Measurements from ENCODE around the gene TNFRSF18. TPM values are rescaled to one million over a fixed set of nuclear protein-coding genes. Genes with fewer than 3 reads are reported as not detected.
A peak's percentile ranks its signal among the peaks of the same experiment; 100 is the strongest.

Gene TNFRSF18
- total and polyA plus RNA-seq, 8 donors, result 0.37 to 11.9 (median 2.6) TPM; not detected in 4

- H3K9me3 ChIP-seq, result no peaks in the 10 kb centered on the region
- H3K4me3 ChIP-seq, result no peak overlapping the region
- TF ChIP-seq POLR2AphosphoS5 (IDR thresholded peaks at IDR 0.05) (no peak), CTCF (IDR thresholded peaks at IDR 0.05) (no peak), EP300 (IDR thresholded peaks at IDR 0.05) (no peak), POLR2A (IDR thresholded peaks at IDR 0.05) (no peak)
- DNase-seq, result no peak
- H3K27ac ChIP-seq, result no peak overlapping the region
- intact Hi-C loops (cut with DNase I; ENCODE audit: low total_unique reads), result no loop called here
- WGBS, 5 donors, result 52 to 87% (median 66%) methylated on average over 3 to 15 of the region's 15 CpGs
- H3K4me1 ChIP-seq, result peaks cover 13 to 38% (median 35%) of the 10 kb centered on the region in 4 donors
- peaks cover 0 to 18% (median 13%) of the 10 kb centered on the region in 4 donors for H3K36me3 ChIP-seq
- peaks cover 0 to 65% (median 41%) of the 10 kb centered on the region in 3 donors for H3K27me3 ChIP-seq
These were observed 32.8 kb upstream of the TNFRSF18 start for GRCh38 chr1:1239227-1239613.

GRCh38 chr1:1238702-1239178, 32.3 kb upstream of the TNFRSF18 start:
- intact Hi-C loops (cut with DNase I; ENCODE audit: low total_unique reads), result no loop called here
- H3K27me3 ChIP-seq, result peaks cover 0 to 60% (median 41%) of the 10 kb centered on the region in 3 donors
- TF ChIP-seq CTCF (IDR thresholded peaks at IDR 0.05), result no peak
- TF ChIP-seq POLR2AphosphoS5 (IDR thresholded peaks at IDR 0.05), result no peak
- no peak for TF ChIP-seq EP300 (IDR thresholded peaks at IDR 0.05)
- no peak for TF ChIP-seq POLR2A (IDR thresholded peaks at IDR 0.05)
- H3K4me1 ChIP-seq, result peaks cover 13 to 37% (median 33%) of the 10 kb centered on the region in 4 donors
- WGBS, 5 donors, result 44 to 68% (median 58%) methylated on average over 19 of the region's 19 CpGs
- no peaks in the 10 kb centered on the region for H3K9me3 ChIP-seq
- no peak overlapping the region for H3K4me3 ChIP-seq
- no peak overlapping the region for H3K27ac ChIP-seq
- DNase-seq, result no peak
- H3K36me3 ChIP-seq, result peaks cover 0 to 22% (median 15%) of the 10 kb centered on the region in 4 donors

GRCh38 chr1:1237874-1238701, 31.7 kb upstream of the TNFRSF18 start:
- DNase-seq, result peak in 1 of 2 donors; percentile 60
- Histone ChIP-seq H3K36me3 (peaks cover 0 to 22% (median 15%) of the 10 kb centered on the region in 4 donors), H3K27me3 (peaks cover 0 to 54% (median 41%) of the 10 kb centered on the region in 3 donors), H3K9me3 (no peaks in the 10 kb centered on the region), H3K4me3 (no peak overlapping the region), H3K4me1 (peaks cover 14 to 40% (median 37%) of the 10 kb centered on the region in 4 donors), H3K27ac (no peak overlapping the region)
- TF ChIP-seq EP300 (IDR thresholded peaks at IDR 0.05) (no peak), CTCF (IDR thresholded peaks at IDR 0.05) (no peak), POLR2AphosphoS5 (IDR thresholded peaks at IDR 0.05) (no peak), POLR2A (IDR thresholded peaks at IDR 0.05) (no peak)
- intact Hi-C loops (cut with DNase I; ENCODE audit: low total_unique reads), result no loop called here
- WGBS, 5 donors, result 26 to 61% (median 39%) methylated on average over 23 to 48 of the region's 48 CpGs

GRCh38 chr1:1236945-1237873, 30.8 kb upstream of the TNFRSF18 start:
- peak in 1 of 2 donors; percentile 62 for DNase-seq
- Histone ChIP-seq H3K4me3 (no peak overlapping the region), H3K27me3 (peaks cover 0 to 53% (median 41%) of the 10 kb centered on the region in 3 donors), H3K9me3 (peaks cover 0 to 3% (median 0%) of the 10 kb centered on the region in 4 donors), H3K36me3 (peaks cover 0 to 19% (median 15%) of the 10 kb centered on the region in 4 donors), H3K4me1 (peaks cover 21 to 47% (median 44%) of the 10 kb centered on the region in 4 donors), H3K27ac (no peak overlapping the region)
- TF ChIP-seq POLR2A (IDR thresholded peaks at IDR 0.05) (no peak), POLR2AphosphoS5 (IDR thresholded peaks at IDR 0.05) (no peak), EP300 (IDR thresholded peaks at IDR 0.05) (no peak), CTCF (IDR thresholded peaks at IDR 0.05) (no peak)
- intact Hi-C loops (cut with DNase I; ENCODE audit: low total_unique reads), result no loop called here
- WGBS, 5 donors, result 19 to 41% (median 21%) methylated on average over 15 to 34 of the region's 34 CpGs
